MM.1S (cell line): ENCODE results near the gene CACNA1D.

Source experiments
- EZH2 ChIP-seq: fragments of 300-600 bp; sonication (generic); optimal IDR thresholded peaks from 2 replicates; pipeline ENCODE3; 2017; ENCODE audit warnings: low read depth, mild to moderate bottlenecking, antibody characterized with exemption, low read length, mixed read lengths
- EZH2phosphoT487 ChIP-seq: fragments of 300-600 bp; sonication (generic); IDR thresholded peaks from 2 replicates; pipeline ENCODE4 v1.6.1; 2018; ENCODE audit warnings: antibody characterized with exemption, low read length
- TF ChIP-seq, protein P1 (sequence below): fragments of 300-600 bp; sonication (generic); IDR thresholded peaks from 2 replicates; pipeline ENCODE4 v1.5.1; 2016; ENCODE audit warnings: antibody characterized with exemption, low read length, mixed read lengths

DNA sequence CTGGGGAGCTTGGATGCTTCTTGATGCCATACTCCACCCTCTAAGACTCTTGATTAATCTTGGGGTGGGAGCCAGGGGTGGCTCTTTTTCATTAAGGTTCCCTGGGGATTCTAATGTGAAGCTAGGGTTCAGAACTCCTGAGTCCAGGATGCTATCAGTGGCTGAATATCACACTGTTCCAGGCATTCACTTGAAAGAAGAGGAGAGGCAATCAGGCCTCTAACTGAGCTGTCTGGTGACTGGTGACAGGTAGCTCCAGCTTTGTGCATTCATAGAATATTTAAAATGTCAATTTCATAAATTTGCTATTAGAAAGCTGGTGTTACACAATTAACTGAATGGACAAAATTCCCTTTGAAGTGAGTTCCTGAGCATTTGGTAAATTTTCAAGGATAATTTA, 212.8 kb downstream of the CACNA1D start:
- TF ChIP-seq EZH2 (no peak), EZH2phosphoT487 (no peak)
- TF ChIP-seq, protein P1, sequence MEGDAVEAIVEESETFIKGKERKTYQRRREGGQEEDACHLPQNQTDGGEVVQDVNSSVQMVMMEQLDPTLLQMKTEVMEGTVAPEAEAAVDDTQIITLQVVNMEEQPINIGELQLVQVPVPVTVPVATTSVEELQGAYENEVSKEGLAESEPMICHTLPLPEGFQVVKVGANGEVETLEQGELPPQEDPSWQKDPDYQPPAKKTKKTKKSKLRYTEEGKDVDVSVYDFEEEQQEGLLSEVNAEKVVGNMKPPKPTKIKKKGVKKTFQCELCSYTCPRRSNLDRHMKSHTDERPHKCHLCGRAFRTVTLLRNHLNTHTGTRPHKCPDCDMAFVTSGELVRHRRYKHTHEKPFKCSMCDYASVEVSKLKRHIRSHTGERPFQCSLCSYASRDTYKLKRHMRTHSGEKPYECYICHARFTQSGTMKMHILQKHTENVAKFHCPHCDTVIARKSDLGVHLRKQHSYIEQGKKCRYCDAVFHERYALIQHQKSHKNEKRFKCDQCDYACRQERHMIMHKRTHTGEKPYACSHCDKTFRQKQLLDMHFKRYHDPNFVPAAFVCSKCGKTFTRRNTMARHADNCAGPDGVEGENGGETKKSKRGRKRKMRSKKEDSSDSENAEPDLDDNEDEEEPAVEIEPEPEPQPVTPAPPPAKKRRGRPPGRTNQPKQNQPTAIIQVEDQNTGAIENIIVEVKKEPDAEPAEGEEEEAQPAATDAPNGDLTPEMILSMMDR, result no peak
